ES-I3 (cell line): ENCODE results near the gene TIAM2.

Experiments used
- H3K36me3 ChIP-seq: 2 replicates; pipeline ENCODE4 v1.6.1; 2013; ENCODE audit warnings: mild to moderate bottlenecking, low read length, control low read depth, moderate library complexity; ENCODE audit not compliant: insufficient read depth
- H3K4me1 ChIP-seq: 2 replicates; pipeline ENCODE4 v1.6.1; 2013; ENCODE audit warnings: mild to moderate bottlenecking, control low read depth, low read length; ENCODE audit not compliant: insufficient read depth
- H3K9ac ChIP-seq: 2 replicates; pipeline ENCODE4 v1.6.1; 2013; ENCODE audit warnings: low read depth, mild to moderate bottlenecking, low read length, moderate library complexity
- H3K9me3 ChIP-seq: 2 replicates; pipeline ENCODE4 v1.6.1; 2013; ENCODE audit warnings: mild to moderate bottlenecking, low read length, moderate library complexity; ENCODE audit not compliant: control insufficient read depth, insufficient read depth

The TIAM2 gene

DNA sequence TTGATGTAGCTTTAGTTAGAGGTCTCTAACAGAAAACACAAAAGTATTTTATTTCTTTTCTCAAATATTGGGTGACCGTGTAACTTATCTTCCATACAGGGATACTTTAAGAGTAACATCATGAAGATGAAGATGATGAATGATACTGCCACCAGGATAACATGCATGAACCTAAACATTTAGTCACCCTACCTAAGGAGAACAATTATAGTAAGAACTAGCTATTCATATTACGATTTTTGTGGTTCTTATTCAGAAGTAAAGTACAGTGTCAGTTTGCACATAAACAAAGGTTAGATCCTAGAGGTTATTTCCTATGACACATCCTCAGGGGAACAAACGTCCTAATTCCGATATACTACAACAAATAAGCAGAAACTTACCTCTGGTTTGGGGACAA, 289.7 kb downstream of the TIAM2 start:
- Histone ChIP-seq H3K9me3 (no peaks in the 10 kb centered on the region), H3K9ac (no peak overlapping the region), H3K4me1 (no peaks in the 10 kb centered on the region), H3K36me3 (0 out of 2 replicates have a peak, but pooled peaks cover 3% of the 10 kb centered on the region)

- Histone ChIP-seq H3K9ac (no peak overlapping the region), H3K36me3 (peaks cover 9% of the 10 kb centered on the region; the same call in 1 of the 2 replicates), H3K9me3 (no peaks in the 10 kb centered on the region), H3K4me1 (no peaks in the 10 kb centered on the region; the same call in 1 of the 2 replicates)
Observed at GRCh38 chr6:155287762-155288161, 292.6 kb downstream of the TIAM2 start.

DNA sequence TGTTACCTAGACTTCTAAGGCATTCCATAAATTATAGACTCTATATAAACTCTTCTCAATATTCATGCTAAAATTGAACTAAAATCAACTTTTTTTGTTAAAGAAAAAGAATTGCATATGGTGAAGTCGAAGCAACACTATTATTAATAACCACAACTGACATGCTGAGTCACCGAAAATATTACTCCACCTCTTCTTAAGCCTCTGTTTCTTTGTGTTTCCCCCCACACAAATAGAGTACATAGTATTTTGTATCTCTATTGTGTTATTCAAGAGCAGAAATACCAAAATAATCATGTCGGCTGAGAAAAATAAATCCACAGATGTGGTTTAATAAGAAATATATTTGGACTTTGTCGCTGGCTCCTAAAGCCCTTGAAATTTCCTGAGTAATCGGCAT, 295.4 kb downstream of the TIAM2 start:
- Histone ChIP-seq H3K4me1 (no peaks in the 10 kb centered on the region; the same call in 1 of the 2 replicates), H3K9me3 (no peaks in the 10 kb centered on the region), H3K36me3 (peaks cover 11% of the 10 kb centered on the region), H3K9ac (no peak overlapping the region)

GRCh38 chr6:155291291-155291690, 296.2 kb downstream of the TIAM2 start:
- Histone ChIP-seq H3K4me1 (no peaks in the 10 kb centered on the region; the same call in 1 of the 2 replicates), H3K9ac (no peak overlapping the region), H3K36me3 (peaks cover 11% of the 10 kb centered on the region), H3K9me3 (no peaks in the 10 kb centered on the region)

GRCh38 chr6:155292711-155293110, 297.6 kb downstream of the TIAM2 start:
- Histone ChIP-seq H3K36me3 (peaks cover 14% of the 10 kb centered on the region), H3K4me1 (no peaks in the 10 kb centered on the region; the same call in 1 of the 2 replicates), H3K9ac (no peak overlapping the region), H3K9me3 (no peaks in the 10 kb centered on the region)

- no peaks in the 10 kb centered on the region for H3K9me3 ChIP-seq
- H3K36me3 ChIP-seq: peaks cover 13% of the 10 kb centered on the region
- no peak overlapping the region for H3K9ac ChIP-seq
- H3K4me1 ChIP-seq: peaks cover 5% of the 10 kb centered on the region; the same call in 1 of the 2 replicates
Observed at GRCh38 chr6:155297669-155298068, 302.6 kb downstream of the TIAM2 start.

- peaks cover 6% of the 10 kb centered on the region; the same call in 1 of the 2 replicates for H3K4me1 ChIP-seq
- peaks cover 10% of the 10 kb centered on the region; the same call in 1 of the 2 replicates for H3K36me3 ChIP-seq
- H3K9ac ChIP-seq: no peak overlapping the region
- no peaks in the 10 kb centered on the region for H3K9me3 ChIP-seq
Observed at GRCh38 chr6:155301867-155302266, 306.8 kb downstream of the TIAM2 start.

- Histone ChIP-seq H3K36me3 (peaks cover 14% of the 10 kb centered on the region), H3K4me1 (peaks cover 6% of the 10 kb centered on the region; the same call in 1 of the 2 replicates), H3K9ac (no peak overlapping the region), H3K9me3 (no peaks in the 10 kb centered on the region)
Observed at GRCh38 chr6:155303361-155303870, 308.3 kb downstream of the TIAM2 start.

DNA sequence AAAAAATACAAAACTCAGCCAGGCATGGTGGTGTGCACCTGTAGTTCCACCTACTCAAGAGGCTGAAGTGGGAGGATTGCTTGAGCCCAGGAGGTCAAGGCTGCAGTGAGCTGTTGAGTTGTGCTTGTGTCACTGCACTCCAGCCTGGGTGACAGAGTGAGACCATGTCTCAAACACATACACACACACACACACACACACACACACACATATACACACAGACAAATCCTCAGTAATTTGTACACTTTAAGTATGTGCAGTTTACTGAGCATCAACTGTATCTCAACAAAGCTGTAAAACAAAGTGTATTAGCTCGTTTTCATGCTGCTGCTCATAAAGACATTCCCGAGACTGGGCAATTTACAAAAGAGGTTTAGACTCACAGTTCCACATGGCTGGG, 311.8 kb downstream of the TIAM2 start:
- H3K36me3 ChIP-seq: peaks cover 17% of the 10 kb centered on the region
- no peak overlapping the region for H3K9ac ChIP-seq
- H3K4me1 ChIP-seq: peaks cover 12% of the 10 kb centered on the region; the same call in 1 of the 2 replicates
- no peaks in the 10 kb centered on the region for H3K9me3 ChIP-seq
